CD4-positive, alpha-beta T cell treated with Interleukin-15 for 1 hour (primary cell): Measurements from ENCODE around the gene FIBIN.
"Not testable (repeated sequence)": the region's sequence is repeated elsewhere in the genome, so short reads cannot be mapped to it uniquely, and the experiment has no call there.

Experiments
- DNase-seq: peaks from one replicate; pipeline ENCODE4 v3.0.0-alpha.2; 2020

FIBIN gene

DNA sequence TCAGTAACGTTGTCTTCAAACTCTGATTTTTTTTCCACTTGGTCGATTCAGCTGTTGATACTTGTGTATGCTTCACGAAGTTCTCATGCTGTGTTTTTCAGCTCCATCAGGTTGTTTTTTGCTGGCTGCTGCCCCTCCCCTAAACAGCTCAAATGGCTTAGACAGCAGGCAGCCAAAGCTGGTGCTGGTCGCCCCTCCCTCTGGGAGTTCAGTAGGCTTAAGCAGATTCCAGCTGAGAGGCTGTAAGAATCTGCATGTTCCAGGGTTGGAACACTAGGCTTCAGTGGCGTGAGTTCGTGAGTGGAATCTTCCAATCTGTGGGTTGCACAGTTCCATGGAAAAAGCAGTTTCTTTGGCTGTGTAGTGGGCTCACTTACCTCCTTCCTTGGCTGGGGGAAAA is 10.3 kb upstream of the FIBIN start:
- no peak for DNase-seq

DNA sequence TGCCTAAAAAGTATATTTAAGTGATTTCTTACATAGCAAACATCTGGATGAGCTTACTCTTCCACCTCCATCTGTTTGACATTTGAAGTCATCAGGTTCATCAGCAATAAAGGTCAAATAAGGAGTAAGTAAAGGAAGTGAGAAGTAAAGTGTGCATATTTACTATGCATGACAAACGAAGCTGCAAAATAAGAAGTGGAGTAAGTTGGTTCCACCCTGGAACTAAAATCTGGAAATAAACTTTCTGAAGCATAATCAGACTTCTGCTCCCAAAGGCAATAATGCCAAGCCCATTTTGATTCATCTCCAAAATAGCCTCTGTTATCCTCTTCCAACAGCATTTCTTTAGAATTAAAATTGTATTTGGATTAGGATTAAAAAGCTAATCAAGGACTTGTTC is 8.4 kb upstream of the FIBIN start:
- DNase-seq, result no peak

DNA sequence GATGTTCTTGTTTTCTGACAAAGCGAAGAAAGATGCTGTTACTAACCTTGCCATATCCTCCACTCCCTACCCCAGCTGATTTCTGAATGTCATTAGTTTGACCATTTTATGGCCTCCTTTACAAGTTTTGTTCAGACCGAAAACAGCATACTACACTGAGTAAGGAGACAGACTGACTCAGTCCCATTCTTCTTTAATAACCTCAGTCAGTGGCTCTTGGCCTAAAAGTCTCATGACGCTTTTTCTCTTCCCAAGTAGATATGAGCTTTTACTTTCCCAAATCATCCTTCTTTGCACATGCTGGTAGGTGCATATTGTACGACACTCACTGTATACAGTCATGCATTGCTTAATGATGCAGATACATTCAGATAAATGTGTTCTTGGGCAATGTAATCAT is 8.0 kb upstream of the FIBIN start:
- DNase-seq, result no peak

DNA sequence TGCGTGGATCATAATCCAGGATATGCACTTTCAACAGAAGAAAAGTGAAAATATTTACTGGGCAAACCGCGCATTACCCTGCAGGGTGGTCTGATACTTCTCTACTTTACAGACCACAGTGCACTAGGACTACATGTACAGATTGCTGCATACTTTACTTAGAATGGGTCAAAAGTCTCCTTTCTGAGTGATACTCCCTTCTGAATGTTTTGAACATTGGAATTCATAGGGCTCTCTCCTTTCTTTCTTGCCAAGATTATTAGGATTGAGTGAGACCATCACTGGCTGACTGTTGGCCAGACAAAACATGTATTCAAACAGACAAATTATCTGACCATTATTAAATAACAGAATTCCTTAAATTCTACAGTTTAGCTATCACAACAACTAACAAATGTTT is 6.6 kb upstream of the FIBIN start:
- no peak for DNase-seq

DNA sequence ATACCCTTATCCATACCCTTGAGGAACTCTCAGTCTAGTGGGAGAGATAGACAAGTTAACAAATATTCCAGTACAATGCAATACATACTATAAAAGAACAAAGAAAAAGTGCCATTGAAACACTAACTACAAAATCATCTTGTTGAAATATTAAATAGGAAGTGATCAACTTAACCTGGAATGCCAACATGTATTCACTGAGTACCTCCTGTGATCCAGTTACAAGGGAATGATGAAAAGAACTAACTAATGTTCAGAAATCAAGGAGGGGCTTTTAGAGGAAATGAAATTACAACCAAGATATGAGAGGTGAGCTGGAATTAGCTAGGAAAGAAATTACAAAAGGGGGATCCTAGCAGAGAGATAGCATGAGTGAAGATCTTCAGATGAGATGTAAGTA is 6.2 kb upstream of the FIBIN start:
- no peak for DNase-seq

DNA sequence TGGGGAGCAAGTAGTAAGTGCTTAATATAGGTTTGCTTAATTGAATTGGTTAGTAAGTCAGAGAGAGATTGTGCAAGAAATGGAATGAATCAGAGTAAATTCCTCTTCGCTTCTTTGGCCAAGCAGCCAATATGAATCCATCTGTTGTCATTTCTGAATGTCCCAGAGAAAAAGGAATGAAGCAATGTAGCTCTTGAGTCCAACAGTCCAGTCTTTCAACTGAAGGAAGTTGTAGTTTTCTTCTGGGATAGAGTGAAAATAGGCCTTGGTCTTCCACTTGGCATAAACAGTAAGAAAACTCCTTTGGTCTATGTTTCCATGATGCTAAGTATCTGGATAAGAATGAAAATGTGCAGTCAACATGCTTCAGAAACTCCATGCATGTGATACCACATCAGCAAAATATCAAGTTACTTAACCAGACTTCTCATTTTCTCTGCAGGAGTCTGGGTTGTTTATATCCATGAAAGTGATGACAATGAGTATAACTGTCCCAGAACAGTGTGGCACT is 1.8 kb upstream of the FIBIN start:
- DNase-seq, result no peak

DNA sequence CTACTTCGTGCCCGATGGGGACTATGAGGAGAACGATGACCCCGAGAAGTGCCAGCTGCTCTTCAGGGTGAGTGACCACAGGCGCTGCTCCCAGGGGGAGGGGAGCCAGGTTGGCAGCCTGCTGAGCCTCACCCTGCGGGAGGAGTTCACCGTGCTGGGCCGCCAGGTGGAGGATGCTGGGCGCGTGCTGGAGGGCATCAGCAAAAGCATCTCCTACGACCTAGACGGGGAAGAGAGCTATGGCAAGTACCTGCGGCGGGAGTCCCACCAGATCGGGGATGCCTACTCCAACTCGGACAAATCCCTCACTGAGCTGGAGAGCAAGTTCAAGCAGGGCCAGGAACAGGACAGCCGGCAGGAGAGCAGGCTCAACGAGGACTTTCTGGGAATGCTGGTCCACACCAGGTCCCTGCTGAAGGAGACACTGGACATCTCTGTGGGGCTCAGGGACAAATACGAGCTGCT is 751 bp downstream of the FIBIN start:
- DNase-seq, result no peak

DNA sequence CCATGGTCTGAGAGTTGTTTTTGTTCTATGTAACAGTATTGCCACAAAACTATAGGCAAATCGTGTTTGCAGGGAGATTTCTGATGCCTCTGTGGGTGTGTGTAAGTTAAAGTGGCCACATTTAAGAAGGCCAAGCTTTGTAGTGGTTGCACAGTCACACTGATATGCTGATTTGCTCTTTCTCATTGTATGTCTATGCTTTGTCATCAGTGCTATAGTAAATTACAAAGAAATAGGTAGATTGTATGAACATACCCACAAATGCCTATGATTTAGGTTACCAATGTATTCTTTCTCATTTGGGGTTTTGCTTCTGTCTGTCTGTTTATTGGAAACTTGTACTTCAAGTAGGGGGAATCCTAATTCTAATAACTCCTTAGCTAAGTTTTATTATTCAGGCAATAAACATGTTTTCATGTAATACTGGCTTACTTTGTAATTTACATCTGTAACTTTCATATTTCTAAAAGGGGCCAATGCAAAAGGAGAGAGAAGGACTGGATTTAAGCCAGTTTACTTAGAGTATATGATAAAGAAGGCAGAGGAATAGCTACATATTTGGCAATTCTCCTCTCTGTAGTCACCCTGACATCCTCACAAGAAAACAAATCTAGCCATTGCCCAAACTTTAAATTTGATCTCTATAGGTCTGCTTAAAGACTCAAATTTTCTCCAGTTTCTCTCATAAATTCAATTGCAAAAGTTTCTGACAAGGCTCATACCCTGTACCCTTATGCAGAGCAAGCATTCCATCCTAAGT is 2.0 kb downstream of the FIBIN start:
- no peak for DNase-seq

DNA sequence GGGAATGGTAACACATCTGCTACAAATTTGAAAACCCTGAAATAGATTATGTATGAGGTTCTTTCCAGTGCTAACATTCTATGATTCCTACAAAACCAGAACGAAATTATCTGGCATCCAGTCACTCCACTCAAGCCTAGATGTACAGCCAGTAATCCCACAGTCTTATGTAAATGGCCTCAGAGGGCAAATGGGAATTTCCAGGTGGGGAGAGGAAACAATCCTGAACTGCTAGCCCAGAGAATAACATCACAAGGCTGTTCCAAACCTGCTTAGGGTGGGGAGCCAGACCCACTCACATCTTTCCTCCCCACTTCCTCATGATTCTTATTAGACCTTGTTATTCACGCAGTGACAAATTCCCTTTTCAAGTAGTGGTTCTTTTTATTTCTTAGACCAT is 3.5 kb downstream of the FIBIN start:
- no peak for DNase-seq

DNA sequence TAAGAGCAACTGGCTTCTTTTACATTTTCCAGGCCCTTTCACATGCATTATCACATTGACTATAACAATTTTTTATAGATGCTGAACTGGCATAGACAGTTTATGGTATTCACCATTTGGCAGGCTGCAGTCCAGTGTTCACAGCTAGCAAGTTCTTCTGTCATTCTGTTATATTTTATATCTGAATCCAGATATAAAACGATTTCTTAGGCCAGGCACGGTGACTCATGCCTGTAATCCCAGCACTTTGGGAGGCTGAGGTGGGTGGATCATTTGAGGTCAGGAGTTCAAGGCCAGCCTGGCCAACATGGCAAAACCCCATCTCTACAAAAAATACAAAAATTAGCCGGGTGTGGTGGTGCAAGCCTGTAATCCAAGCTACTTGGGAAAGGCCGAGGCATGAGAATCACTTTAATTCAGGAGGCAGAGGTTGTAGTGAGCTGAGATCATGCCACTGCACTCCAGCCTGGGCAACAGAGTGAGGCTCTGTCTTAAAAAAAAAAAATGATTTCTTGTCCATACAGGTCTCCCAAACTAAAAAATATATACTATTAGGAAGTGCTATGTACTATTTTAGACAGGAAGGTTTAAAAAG is 7.3 kb downstream of the FIBIN start:
- not testable (repeated sequence) for DNase-seq

DNA sequence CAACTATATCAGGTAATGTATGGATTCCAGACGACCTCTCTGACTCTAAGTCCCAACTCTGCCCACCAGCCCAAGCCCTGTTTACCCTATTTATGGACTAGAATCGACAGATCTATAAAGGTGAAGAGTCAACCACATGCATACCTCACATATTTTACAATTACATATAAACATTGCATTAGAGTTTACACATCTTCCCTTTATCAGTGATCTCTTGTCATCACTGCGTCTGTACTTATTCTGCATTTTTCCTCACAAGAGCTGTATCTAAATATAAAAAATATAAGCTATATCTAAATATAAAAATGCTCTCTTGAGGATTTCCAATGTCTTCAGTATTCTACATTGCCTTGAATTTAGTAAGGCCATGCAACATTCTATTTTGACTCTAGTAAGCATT is 8.5 kb downstream of the FIBIN start:
- DNase-seq, result no peak

DNA sequence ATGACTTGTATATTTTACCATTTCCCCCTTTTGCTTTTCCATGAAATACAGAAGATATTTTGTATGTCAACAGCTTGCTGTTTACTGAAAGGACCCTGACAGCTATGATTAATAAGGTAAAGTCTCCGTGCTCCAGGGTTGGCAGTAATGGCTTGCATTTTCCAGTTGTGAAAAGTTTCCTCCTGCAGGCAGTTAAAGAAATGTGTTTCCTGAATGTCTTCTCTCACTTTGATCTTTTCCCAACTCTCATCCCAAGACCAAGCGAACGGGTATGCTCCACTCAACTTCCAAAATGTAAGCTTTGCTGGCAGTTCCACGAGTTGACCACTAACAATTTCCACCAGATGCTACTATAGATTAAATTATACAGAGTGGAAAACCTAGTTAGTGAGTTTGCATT is 8.9 kb downstream of the FIBIN start:
- DNase-seq, result no peak

DNA sequence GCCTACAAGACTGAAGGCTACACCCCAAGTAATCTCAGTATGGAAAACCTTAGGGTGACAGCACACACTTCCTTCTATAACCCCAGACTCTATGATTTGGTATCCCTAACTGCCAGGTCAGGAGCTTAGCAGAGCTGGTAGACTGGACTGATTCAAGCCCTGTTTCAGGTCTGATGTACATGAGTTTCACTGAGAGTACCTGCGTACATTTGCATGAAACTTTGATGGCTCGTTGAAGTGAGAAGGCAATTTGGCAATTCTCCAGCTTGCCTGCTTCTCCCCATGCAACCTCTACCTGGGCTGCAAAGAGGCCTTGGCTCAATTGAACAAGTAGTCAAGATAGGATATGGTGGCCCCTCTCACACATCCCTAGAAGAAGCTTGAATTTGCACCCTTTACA is 10.2 kb downstream of the FIBIN start:
- DNase-seq, result no peak

DNA sequence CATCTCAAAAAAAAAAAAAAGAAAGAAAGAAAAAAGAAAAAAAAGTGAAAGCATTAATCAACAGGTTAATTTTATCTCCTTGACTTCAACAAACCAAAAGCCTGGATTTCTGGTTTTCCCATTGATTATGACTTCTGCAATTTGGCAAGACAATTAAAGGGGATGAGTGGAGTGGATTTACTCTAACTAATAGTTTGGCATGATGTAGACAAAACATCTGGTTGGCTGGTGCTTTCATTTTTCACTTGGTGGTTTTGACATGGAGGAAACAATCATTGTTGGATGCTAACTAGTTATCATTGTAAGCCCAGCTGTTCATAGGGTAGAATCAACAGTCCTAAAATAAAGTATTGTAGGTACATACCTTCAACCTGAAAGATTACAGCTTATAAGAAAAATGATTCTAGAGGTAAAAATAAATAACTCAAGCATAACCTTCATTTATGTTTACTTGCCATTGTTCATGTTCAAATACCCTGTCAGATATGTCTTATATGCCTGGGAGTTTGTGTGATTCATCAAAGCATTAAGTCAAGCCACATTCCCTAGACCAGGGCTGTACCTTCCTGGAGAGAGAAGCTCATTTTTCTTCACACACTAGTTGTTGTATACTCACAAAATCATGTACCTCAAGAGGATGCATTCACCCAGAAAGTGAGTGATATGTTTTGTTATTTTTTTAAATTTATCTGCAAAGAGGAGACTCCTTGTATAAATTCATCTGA is 15.1 kb downstream of the FIBIN start:
- no peak for DNase-seq

DNA sequence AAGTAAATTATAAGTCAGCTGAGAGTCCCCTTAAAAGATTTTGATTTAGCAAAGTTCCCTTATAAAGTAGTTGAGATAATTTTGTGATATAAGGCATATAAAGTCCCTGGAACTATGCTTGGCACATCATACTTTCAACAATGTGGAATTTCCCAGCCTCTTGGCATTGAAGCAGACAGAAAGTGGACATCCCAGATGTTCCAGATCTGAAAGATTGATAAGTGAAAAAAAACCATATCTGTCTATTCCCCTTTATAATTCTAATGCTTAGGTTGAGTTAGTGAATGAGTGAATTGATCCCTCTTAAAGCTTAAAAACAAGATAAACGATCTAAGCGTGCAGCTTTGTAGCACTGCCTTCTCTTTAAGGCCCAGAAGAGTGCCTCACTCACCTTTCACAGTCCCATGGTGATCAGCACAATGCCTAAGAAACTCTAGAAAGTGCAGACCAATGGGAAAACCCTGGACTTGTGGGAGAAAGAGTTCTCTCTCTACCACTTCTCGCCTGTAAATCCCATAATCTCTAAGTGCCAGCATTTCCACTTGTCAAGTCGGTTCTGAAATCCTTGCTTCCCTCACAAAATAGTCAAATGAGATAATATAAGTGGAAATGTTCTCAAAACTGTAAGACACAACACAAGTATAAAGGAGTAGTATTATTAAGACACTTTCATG is 17.8 kb downstream of the FIBIN start:
- no peak for DNase-seq

DNA sequence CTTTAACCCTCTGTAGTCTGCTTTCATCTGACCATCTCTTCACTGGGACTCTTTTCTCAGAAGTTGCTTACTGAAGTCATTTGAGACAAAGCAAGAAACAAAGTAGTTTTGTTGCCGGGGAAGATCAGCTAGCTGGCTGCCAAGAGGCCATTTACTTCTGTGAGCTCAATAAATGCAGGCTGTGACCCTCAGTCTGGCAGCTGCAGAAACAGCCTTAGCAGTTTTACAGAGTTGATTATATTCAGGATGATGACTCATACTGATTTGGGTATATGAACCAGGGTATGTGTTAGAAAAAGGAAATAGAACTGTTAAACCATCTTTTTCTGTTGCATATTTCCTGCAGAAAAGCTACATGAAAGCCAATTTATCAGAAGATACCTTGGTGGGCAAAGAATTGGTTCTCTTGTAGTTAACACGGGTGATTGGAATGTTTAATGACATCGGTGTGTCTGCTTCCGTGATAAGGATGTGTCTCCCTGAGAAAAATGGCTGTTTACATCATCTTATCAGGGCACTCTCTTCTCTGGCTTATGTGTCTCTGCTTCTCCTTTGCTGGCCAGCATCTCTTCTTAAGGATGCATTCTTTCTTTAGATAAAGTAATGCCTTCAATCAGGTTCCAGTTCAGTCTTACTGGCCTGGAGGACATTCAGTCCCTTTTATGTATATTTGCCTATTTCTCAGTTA is 18.5 kb downstream of the FIBIN start:
- DNase-seq, result no peak

DNA sequence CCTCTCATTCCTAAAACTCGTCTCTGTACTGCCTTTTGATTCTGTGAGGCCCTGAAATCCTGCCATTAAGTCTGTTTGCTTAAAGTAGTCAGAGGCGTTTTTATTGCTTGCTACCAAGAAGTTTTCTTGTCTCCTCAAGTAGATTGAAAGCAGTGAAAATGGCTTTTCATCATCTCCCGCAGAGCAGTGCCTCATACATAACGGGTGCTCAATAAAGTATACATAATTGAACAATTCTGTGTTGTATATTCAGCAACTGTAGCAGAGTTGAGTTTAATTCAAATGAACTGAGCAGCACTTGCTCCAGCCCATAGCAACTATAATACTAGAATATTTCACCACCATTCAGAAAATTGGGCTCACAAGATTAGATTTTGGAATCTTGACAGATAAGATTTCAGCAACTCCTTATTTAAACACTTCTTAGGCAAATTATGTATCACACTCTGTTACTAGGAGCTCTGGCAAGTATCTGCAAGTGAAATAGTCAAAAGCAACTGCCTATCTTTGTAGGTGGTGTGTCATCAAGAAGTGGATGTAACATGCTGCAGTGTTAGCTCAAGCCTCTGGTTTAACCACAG is 20.0 kb downstream of the FIBIN start:
- DNase-seq, result no peak

DNA sequence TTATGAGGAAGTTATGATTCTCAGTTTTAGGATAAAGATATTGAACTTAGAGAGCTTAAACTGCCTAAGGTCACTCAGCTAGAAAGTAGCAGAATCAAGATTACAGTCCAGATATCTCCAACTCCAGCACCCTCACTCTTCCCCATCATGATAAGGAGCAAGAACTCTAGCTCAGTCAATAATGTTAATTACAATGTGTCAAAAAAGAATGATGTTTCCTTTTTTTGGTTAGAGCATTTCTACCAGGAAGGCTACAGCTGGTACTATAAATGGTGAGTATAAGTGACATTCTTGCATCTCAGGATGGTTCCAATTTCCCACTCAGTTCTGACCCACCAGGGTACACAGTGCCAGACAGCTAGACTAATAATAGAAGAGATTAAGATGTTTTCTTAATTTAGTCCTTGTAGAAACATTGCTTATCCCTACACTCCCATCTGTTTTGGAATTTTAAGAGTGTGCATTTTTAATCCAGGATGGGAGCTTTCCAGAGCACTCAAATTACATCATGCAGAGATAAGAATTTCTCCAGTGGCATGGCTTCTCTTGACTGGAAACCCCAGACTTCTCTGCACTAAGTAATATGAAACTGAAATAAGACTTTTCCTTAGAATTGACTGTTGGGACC is 25.1 kb downstream of the FIBIN start:
- DNase-seq, result no peak

DNA sequence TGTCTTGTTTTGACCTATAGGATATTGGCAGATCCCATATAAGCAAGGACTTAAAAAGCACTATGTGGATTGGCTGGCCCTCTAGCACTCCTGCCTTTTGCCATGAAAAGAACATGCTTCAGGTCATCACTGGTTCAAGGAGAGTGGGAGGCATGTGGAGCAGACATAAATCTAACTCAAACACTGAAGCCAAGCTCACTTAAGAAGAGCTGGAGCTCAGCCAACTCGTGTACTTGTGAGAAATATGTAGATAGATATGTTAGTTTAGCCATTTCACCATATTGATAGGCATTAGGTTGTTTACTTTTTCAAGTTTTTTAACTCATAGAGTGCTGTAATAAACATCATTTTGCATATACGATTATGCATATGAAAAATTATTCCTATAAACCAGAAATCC is 26.8 kb downstream of the FIBIN start:
- DNase-seq, result no peak

DNA sequence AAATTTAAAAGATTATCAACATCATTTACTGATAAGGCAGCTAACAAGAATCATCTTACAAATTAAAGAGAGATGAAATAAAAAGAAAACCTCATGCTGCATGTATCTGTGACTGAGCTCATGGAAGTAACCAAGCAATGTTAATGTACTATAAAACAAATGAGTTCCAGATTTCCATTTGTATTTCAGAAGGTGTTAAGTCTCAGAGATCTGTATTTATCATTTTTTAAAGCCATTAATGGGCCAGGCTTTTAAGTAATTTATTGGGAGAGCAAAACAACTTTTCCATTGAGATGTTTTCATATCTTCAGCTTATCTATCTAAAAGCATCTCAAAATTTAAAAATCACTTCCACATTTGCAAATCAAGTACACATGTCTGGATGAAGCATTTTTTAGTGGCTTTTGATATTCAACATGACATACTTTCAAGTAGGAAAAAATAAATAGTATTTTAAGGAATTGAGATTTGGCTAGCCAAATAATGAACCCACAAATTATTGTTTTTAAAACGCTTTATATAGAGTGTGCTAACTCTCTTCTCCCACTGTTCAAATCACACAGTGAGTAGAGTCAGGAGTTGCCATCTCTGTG is 28.8 kb downstream of the FIBIN start:
- DNase-seq, result no peak

DNA sequence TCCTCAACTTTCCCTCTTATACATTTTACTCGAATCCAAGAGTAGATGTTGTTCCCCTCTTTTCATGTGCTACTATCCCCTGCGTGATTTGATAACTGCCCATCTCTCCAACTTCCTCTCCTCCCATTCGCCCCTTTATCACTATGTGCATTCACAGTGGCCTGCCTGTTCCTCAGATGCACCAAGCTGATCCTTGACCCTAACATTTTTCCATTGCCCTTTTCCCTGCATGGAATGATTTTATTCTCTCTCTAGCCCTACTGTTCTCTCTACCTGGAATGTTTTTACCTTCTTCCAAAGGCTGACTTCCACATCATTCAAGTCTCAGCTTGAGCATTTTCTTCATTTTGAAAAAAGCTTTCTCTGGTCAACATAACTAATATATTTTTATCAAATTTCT is 31.0 kb downstream of the FIBIN start:
- DNase-seq, result no peak
